ENCODE results near the gene PA2G4. TPM values are rescaled to one million over a fixed set of nuclear protein-coding genes. Genes with fewer than 3 reads are reported as not detected.
"Not testable (repeated sequence)": the region's sequence is repeated elsewhere in the genome, so short reads cannot be mapped to it uniquely, and the experiment has no call there.

The PA2G4 gene
- total RNA-seq = 233 and 241 TPM in 2 replicates
- polyA plus RNA-seq (2012) = 105 TPM

GRCh38 chr12:56104109-56104814 is at the start of gene PA2G4:
Gene PA2G4, plus strand, starts transcription at chr12:56104559. Its CDS starts 179 bp downstream, at chr12:56104738.
- peak; percentile 100 for DNase-seq (ENCODE audit: low read depth)

- not testable (repeated sequence) for DNase-seq (ENCODE audit: low read depth)
Measured at GRCh38 chr12:56059964-56060363, 44.4 kb upstream of the PA2G4 start.

DNA sequence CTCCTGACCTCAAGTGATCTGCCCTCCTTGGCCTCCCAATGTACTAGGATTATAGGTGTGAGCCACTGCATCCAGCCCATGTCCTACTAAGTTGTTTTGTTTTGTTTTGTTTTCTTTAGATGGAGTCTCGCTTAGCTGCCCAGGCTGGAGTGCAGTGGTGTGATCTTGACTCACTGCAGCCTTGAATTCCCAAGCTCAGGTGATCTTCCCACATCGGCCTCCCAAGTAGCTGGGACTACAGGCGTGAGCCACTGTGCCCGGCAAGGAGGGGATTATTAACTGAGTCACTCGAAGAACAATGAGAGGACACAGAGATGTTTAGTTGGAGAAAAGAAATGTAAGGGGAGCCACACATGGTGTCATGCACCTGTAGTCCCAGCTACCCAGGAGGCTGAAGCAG is 42.4 kb upstream of the PA2G4 start:
- DNase-seq (ENCODE audit: low read depth) = no peak

DNA sequence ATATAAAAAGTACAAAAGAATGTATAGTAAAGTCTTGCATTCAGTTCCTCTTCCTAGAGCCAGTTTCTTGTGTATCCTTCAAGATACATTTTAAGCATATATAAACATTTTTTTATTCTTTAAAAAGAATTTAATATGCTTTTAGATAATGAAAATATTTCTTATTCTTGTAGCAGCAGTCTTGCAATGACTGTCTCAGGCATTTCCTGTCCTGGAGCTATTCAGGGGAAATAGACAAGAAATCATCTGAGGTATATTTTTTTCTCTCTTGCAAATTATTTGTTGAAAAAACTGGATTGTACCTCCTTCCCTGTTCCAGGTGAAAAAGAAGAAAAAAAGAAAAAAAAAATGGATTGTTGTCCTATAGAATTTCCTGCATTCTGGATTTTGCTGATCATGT is 41.4 kb upstream of the PA2G4 start:
- DNase-seq (ENCODE audit: low read depth) = no peak

GRCh38 chr12:56071648-56072047 is 32.7 kb upstream of the PA2G4 start:
- no peak for DNase-seq (ENCODE audit: low read depth)

DNA sequence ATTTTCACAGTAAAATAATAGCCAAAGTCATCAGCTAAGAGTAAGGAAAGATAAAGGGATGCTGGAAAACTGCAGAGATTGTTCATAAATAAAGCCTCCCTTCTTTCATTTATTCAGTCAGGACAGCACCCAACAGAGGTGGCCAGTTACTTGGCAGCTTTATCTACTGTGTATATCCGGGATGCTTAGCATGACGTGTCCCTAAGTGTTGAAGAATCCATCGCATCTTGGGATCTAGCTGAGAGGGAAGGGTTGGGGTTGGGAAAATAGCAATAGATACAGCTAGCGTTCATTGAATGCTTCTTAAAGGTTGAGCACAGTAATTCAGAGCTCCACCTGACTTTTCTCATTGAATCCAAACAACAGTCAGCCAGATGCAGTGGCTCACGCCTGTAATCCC is 30.0 kb upstream of the PA2G4 start:
- DNase-seq (ENCODE audit: low read depth) = no peak

GRCh38 chr12:56077966-56078365 is 26.4 kb upstream of the PA2G4 start:
- not testable (repeated sequence) for DNase-seq (ENCODE audit: low read depth)

DNA sequence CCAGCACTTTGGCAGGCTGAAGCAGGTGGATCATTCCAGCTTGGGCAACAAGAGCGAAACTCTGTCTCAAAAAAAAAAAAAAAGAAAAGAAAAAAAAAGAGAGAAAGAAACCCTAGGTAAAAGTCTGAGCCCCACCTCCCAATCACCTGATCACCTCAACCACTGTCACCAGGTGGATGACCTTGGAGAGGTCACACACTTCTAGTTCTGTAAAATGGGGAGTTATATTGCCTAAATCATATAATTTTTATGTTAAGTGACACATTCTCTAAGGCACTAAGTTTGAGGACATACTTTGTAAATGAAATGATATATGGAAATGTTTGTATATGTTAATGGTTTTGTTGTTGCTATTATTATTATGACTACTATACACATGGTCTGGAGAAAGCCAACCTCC is 25.9 kb upstream of the PA2G4 start:
- DNase-seq (ENCODE audit: low read depth) = no peak

GRCh38 chr12:56078931-56079722 is 25.2 kb upstream of the PA2G4 start:
- peak; percentile 92 for DNase-seq (ENCODE audit: low read depth)

DNA sequence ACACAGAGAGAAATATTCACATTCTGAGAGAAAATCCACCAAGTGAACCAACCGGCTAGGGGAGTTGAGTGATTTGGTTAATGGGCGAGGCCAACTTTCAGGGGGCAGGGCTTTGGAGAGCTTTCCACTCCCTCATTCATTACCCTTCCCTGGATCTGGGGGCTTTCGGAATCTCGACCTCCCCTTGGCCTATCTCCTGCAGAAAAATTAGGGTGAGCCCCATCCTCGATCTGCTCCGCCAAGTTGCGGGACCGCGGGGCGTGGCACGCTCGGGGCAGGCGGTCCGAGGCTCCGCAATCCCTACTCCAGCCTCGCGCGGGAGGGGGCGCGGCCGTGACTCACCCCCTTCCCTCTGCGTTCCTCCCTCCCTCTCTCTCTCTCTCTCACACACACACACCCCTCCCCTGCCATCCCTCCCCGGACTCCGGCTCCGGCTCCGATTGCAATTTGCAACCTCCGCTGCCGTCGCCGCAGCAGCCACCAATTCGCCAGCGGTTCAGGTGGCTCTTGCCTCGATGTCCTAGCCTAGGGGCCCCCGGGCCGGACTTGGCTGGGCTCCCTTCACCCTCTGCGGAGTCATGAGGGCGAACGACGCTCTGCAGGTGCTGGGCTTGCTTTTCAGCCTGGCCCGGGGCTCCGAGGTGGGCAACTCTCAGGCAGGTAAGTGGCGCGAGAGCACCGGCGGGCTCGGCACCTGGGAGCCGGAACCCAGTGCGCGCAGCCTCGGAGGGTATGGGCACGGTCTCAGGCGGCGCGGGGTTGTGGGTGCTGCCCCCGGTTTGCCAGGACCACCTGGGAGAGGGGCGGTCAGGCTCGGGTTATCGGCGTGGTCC is 24.4 kb upstream of the PA2G4 start, which contains the start of gene ERBB3:
ERBB3 (plus strand) TSS at position 443 of the 833 bp plus-strand sequence; CDS start at position 579, 136 bp downstream.
- DNase-seq (ENCODE audit: low read depth) = peak; percentile 92

GRCh38 chr12:56080556-56081138 is 23.7 kb upstream of the PA2G4 start:
- DNase-seq (ENCODE audit: low read depth) = peak; percentile 62

- peak; percentile 96 for DNase-seq (ENCODE audit: low read depth)
Measured at GRCh38 chr12:56081393-56082347, 22.7 kb upstream of the PA2G4 start.

DNA sequence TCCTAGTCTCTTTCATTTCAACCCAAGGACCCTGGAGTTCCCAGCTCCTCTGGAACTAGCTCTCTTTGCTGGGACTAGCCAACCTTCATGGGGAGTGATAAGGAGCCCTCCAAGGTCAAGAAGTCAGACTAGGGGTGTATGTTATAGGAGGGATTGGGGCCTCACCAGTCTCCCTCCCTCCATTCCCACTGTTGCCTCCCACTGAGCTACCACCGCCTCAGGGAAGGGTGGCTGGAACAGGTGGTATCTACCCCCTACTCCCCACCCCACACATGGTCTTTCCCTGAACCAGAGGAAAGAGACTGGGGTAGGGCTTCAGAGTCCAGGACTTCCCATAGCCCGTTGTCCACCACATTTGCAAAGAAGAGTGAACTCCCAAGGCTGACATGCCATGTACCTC is 22.0 kb upstream of the PA2G4 start:
- DNase-seq (ENCODE audit: low read depth) = peak; percentile 49

DNA sequence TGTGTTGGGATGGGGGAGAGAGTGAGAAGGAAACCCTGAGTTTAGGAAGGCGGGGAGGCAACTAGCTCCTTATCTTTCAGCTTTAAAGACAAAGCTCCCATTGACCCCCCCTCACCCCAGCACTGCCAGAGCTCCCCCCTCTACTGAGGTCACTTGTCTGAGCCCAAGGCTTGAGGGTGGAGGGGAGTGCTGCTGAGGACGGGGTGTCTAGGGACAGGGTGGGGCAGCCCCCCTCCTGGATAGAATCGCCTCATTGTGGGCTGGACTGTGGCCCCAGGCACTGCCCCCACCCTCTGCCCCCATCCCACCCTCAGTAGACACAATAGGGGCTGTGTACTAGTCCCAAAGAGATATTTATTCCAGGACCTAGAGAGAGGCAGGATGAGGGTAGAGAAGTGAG is 21.4 kb upstream of the PA2G4 start:
- DNase-seq (ENCODE audit: low read depth) = no peak

DNA sequence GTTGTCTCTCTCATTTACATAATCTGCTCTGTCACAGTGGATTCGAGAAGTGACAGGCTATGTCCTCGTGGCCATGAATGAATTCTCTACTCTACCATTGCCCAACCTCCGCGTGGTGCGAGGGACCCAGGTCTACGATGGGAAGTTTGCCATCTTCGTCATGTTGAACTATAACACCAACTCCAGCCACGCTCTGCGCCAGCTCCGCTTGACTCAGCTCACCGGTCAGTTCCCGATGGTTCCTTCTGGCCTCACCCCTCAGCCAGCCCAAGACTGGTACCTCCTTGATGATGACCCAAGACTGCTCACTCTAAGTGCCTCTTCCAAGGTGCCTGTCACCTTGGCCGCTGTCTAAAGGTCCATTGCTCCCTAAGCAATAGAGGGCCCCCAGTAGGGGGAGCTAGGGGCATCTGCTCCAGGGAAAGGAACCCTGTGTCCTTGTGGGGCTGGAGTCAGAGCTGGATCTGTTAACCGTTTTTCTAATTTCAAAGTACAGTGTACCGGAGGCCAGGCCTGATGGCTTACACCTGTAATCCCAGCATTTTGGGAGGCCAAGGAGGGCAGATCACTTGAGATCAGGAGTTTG is 19.3 kb upstream of the PA2G4 start:
- DNase-seq (ENCODE audit: low read depth) = peak; percentile 23

DNA sequence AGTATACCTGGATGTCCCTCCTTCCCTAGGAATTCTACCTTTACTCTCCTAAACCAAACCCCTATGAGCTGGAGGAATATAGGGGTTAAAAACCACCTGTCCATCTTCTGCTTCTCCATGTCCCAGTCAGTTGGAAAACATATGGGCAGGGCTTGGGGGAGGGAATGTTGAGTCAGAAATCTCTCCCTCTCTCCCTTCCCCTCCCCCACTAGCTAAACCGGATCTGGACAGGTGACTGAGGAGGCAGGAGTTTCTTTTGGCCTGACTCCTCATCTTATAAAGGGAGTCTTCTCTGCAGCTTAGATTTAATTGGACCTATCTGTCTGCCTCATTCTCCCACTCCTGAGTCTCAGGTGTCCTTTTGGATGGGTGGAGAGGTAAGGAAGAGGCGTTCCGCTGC is 18.3 kb upstream of the PA2G4 start:
- DNase-seq (ENCODE audit: low read depth) = peak; percentile 44

DNA sequence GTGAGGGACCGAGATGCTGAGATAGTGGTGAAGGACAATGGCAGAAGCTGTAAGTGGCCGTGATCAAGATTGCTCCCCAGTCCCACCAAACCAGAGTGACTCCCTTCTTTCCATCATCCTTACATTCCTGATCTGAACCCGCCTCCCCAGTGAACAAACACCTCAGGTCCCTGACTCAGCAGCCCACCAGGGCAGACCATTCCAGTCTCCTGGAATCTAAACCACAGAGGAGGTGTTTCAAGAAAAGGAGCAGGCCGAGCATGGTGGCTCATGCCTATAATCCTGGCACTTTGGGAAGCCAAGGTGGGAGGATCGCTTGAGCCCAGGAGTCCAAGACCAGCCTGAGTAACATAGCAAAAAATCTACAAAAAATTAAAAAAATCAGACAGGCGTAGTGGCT is 17.8 kb upstream of the PA2G4 start:
- DNase-seq (ENCODE audit: low read depth) = no peak

DNA sequence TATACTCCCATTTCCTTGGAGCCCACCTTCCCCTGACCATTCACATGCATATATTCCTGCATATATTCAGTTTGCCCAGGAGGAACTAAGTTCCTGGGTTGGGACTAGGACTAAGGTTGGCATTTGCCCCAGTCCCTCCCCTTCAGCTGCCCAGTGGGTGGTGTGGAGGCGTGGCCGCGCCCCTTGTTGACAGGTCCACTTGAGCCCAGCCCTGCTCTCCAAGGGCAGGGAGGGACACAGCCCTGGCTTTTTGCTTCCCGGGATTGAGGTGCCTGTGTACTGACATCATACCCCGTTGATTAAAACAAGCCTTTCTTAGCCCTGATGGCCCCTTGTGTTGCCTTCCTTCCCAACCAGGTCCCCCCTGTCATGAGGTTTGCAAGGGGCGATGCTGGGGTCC is 17.1 kb upstream of the PA2G4 start:
- DNase-seq (ENCODE audit: low read depth) = peak; percentile 91

DNA sequence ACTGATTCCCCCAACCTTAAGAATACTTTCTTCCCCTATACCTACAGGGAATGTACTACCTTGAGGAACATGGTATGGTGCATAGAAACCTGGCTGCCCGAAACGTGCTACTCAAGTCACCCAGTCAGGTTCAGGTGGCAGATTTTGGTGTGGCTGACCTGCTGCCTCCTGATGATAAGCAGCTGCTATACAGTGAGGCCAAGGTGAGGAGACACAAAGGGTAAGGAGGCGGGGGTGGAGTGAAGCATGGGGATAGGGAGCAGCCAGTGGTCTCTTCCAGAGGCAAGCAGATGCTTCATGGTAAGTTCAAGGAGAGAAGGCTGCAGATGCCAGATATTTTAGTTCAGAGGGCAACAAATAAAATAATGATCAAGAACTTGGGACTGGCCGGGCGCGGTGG is 6.6 kb upstream of the PA2G4 start:
- DNase-seq (ENCODE audit: low read depth) = no peak

DNA sequence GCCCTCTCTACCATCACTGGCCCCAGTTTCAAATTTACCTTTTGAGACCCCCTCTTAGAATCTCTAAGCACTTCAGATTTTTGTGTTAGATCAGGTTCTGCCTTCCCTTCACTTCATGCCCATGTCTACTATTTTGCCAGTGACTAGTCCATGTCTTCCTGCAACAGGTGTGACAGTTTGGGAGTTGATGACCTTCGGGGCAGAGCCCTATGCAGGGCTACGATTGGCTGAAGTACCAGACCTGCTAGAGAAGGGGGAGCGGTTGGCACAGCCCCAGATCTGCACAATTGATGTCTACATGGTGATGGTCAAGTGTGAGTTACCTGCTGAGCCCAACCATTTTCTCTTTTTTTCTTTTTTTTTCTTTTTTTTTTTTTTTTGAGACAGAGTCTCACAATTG is 5.8 kb upstream of the PA2G4 start:
- no peak for DNase-seq (ENCODE audit: low read depth)
